ENCODE results near the gene RASD2.

RASD2 gene

GRCh38 chr22:35526333-35526979 lies 14.2 kb upstream of the RASD2 start:
- Mint-ChIP-seq H3K27me3 (peaks cover 18% of the 10 kb centered on the region), H3K9me3 (no peaks in the 10 kb centered on the region), H3K4me1 (no peaks in the 10 kb centered on the region), H3K27ac (no peak overlapping the region), H3K4me3 (no peak overlapping the region)
- DNase-seq (no peak), ATAC-seq (no peak)

GRCh38 chr22:35528927-35529326 lies 11.7 kb upstream of the RASD2 start:
- DNase-seq (no peak), ATAC-seq (no peak)
- no peaks in the 10 kb centered on the region for H3K9me3 Mint-ChIP-seq
- H3K4me1 Mint-ChIP-seq: no peaks in the 10 kb centered on the region
- H3K27me3 Mint-ChIP-seq: no peaks in the 10 kb centered on the region
- H3K4me3 Mint-ChIP-seq: no peak overlapping the region
- H3K27ac Mint-ChIP-seq: no peak overlapping the region

- ATAC-seq: no peak
- Mint-ChIP-seq H3K27ac (no peak overlapping the region), H3K4me3 (no peak overlapping the region), H3K27me3 (peaks cover 8% of the 10 kb centered on the region), H3K9me3 (no peaks in the 10 kb centered on the region), H3K4me1 (no peaks in the 10 kb centered on the region)
- DNase-seq: no peak
These were observed 9.9 kb upstream of the RASD2 start for GRCh38 chr22:35530700-35531099.

GRCh38 chr22:35531202-35531601 lies 9.4 kb upstream of the RASD2 start:
- H3K4me3 Mint-ChIP-seq: no peak overlapping the region
- no peak overlapping the region for H3K27ac Mint-ChIP-seq
- no peaks in the 10 kb centered on the region for H3K4me1 Mint-ChIP-seq
- ATAC-seq: no peak
- H3K9me3 Mint-ChIP-seq: no peaks in the 10 kb centered on the region
- peaks cover 9% of the 10 kb centered on the region for H3K27me3 Mint-ChIP-seq
- DNase-seq: no peak

- Mint-ChIP-seq H3K27me3 (peaks cover 9% of the 10 kb centered on the region), H3K9me3 (no peaks in the 10 kb centered on the region), H3K4me3 (no peak overlapping the region), H3K4me1 (no peaks in the 10 kb centered on the region), H3K27ac (no peak overlapping the region)
- no peak for ATAC-seq
- no peak for DNase-seq
These were observed 9.0 kb upstream of the RASD2 start for GRCh38 chr22:35531676-35532075.

- Mint-ChIP-seq H3K4me1 (peaks cover 6% of the 10 kb centered on the region), H3K4me3 (no peak overlapping the region), H3K9me3 (no peaks in the 10 kb centered on the region), H3K27ac (no peak overlapping the region), H3K27me3 (peaks cover 10% of the 10 kb centered on the region)
- no peak for DNase-seq
- ATAC-seq: no peak
These were observed 7.1 kb upstream of the RASD2 start for GRCh38 chr22:35533365-35534029.

GRCh38 chr22:35534091-35534490 lies 6.5 kb upstream of the RASD2 start:
- Mint-ChIP-seq H3K4me1 (peaks cover 6% of the 10 kb centered on the region), H3K27me3 (peaks cover 15% of the 10 kb centered on the region), H3K4me3 (no peak overlapping the region), H3K27ac (no peak overlapping the region), H3K9me3 (no peaks in the 10 kb centered on the region)
- ATAC-seq: no peak
- no peak for DNase-seq

- Mint-ChIP-seq H3K4me3 (no peak overlapping the region), H3K27ac (no peak overlapping the region)
These were observed 3.4 kb upstream of the RASD2 start for GRCh38 chr22:35537232-35537631.

GRCh38 chr22:35538801-35539321 lies 1.8 kb upstream of the RASD2 start:
- peaks cover 45% of the 10 kb centered on the region for H3K27me3 Mint-ChIP-seq
- H3K4me1 Mint-ChIP-seq: peaks cover 10% of the 10 kb centered on the region
- ATAC-seq (no peak), DNase-seq (peak in 1 of 2 donors; percentile 23)
- no peaks in the 10 kb centered on the region for H3K9me3 Mint-ChIP-seq
- H3K4me3 Mint-ChIP-seq: no peak overlapping the region
- H3K27ac Mint-ChIP-seq: peak overlapping the region in 1 of 2 donors; percentile 27

More at GRCh38 chr22:35537232-35537631, 3.4 kb upstream of the RASD2 start:
- ATAC-seq: no peak
- no peak for DNase-seq
- Mint-ChIP-seq H3K4me1 (peaks cover 6% of the 10 kb centered on the region), H3K9me3 (no peaks in the 10 kb centered on the region), H3K27me3 (peaks cover 28% of the 10 kb centered on the region)

- peaks cover 13% of the 10 kb centered on the region for H3K4me1 Mint-ChIP-seq
- DNase-seq (no peak), ATAC-seq (no peak)
- H3K9me3 Mint-ChIP-seq: no peaks in the 10 kb centered on the region
- peak overlapping the region in 1 of 2 donors; percentile 65 for H3K27ac Mint-ChIP-seq
- H3K27me3 Mint-ChIP-seq: peaks cover 49% of the 10 kb centered on the region
- H3K4me3 Mint-ChIP-seq: peak overlapping the region in 1 of 2 donors; percentile 67
These were observed 1.1 kb upstream of the RASD2 start for GRCh38 chr22:35539487-35539886.

- DNase-seq (peak; percentile 33 to 63), ATAC-seq (peak; percentile 83)
- peaks cover 51% of the 10 kb centered on the region for H3K27me3 Mint-ChIP-seq
- peak overlapping the region; percentile 71 to 76 for H3K4me3 Mint-ChIP-seq
- peaks cover 13% of the 10 kb centered on the region for H3K4me1 Mint-ChIP-seq
- H3K27ac Mint-ChIP-seq: no peak overlapping the region
- no peaks in the 10 kb centered on the region for H3K9me3 Mint-ChIP-seq
These were observed 579 bp upstream of the RASD2 start for GRCh38 chr22:35539910-35540594.

- peaks cover 51% of the 10 kb centered on the region for H3K27me3 Mint-ChIP-seq
These were observed 670 bp downstream of the RASD2 start for GRCh38 chr22:35541254-35541748.

GRCh38 chr22:35542157-35542938 lies 1.7 kb downstream of the RASD2 start:
- Mint-ChIP-seq H3K9me3 (no peaks in the 10 kb centered on the region), H3K27ac (no peak overlapping the region), H3K27me3 (peaks cover 51% of the 10 kb centered on the region), H3K4me1 (peaks cover 12% of the 10 kb centered on the region), H3K4me3 (no peak overlapping the region)
- DNase-seq: no peak
- ATAC-seq: no peak

More at GRCh38 chr22:35541254-35541748, 670 bp downstream of the RASD2 start:
- no peak for ATAC-seq
- DNase-seq: no peak
- Mint-ChIP-seq H3K4me1 (peaks cover 13% of the 10 kb centered on the region), H3K4me3 (no peak overlapping the region), H3K9me3 (no peaks in the 10 kb centered on the region), H3K27ac (no peak overlapping the region)

GRCh38 chr22:35542939-35543516 lies 2.4 kb downstream of the RASD2 start:
- DNase-seq (no peak), ATAC-seq (no peak)
- Mint-ChIP-seq H3K4me3 (no peak overlapping the region), H3K4me1 (peaks cover 8% of the 10 kb centered on the region), H3K9me3 (no peaks in the 10 kb centered on the region), H3K27ac (no peak overlapping the region), H3K27me3 (peaks cover 51% of the 10 kb centered on the region)

GRCh38 chr22:35543702-35544101 lies 3.1 kb downstream of the RASD2 start:
- H3K4me1 Mint-ChIP-seq: peaks cover 8% of the 10 kb centered on the region
- H3K27me3 Mint-ChIP-seq: peaks cover 48% of the 10 kb centered on the region
- ATAC-seq: no peak
- H3K9me3 Mint-ChIP-seq: no peaks in the 10 kb centered on the region
- H3K4me3 Mint-ChIP-seq: no peak overlapping the region
- peak overlapping the region in 1 of 2 donors; percentile 38 for H3K27ac Mint-ChIP-seq
- DNase-seq: no peak
